Activated naive CD4-positive, alpha-beta T cell treated with anti-CD3 and anti-CD28 coated beads, Interleukin-2, amount 50 U/mL, for 72 hours (primary cell): Measurements from ENCODE around the gene CMTM1. TPM values are rescaled to one million over a fixed set of nuclear protein-coding genes. Genes with fewer than 3 reads are reported as not detected.
"Not testable (repeated sequence)": the region's sequence is repeated elsewhere in the genome, so short reads cannot be mapped to it uniquely, and the experiment has no call there.

Experiments used
- ATAC-seq, 2 donors: fragments of 150-1000 bp; cut with Tn5 transposase; 2 replicates each; pipeline ENCODE4 v1.10.0; 2021; ENCODE audit warnings: mild to moderate bottlenecking in 2 of 2, moderate library complexity in 2 of 2
- DNase-seq, 2 donors: peaks; one replicate each; pipeline ENCODE4 v3.0.0; 2021 to 2022; ENCODE audit warnings: low spot score in 2 of 2
- H3K27ac Mint-ChIP-seq, 2 donors: one replicate each; pipeline ENCODE4 v1.8.0; 2022; ENCODE audit warnings: mild to moderate bottlenecking in 2 of 2, mixed read lengths in 2 of 2
- H3K36me3 Mint-ChIP-seq, 2 donors: one replicate each; pipeline ENCODE4 v1.8.0; 2022; ENCODE audit warnings: mixed read lengths in 2 of 2
- H3K9me3 Mint-ChIP-seq, 2 donors: one replicate each; pipeline ENCODE4 v1.8.0; 2022; ENCODE audit warnings: mixed read lengths in 2 of 2
- total RNA-seq, 2 donors: library from RNA; stranded (reverse); gene quantifications; one replicate each; pipeline ENCODE4 v1.2.3, GENCODE V29; 2022

The CMTM1 gene
- total RNA-seq, 2 donors from 2014 or later = 13.0 to 13.1 TPM

- ATAC-seq = peak in 1 of 2 donors; percentile 28
- Mint-ChIP-seq H3K27ac (peak overlapping the region; percentile 97 to 99), H3K36me3 (peaks cover 40 to 47% of the 10 kb centered on the region in 2 donors), H3K9me3 (no peaks in the 10 kb centered on the region)
- peak in 1 of 2 donors; percentile 22 for DNase-seq
Measured at GRCh38 chr16:66551788-66552285, 14.4 kb upstream of the CMTM1 start.

DNA sequence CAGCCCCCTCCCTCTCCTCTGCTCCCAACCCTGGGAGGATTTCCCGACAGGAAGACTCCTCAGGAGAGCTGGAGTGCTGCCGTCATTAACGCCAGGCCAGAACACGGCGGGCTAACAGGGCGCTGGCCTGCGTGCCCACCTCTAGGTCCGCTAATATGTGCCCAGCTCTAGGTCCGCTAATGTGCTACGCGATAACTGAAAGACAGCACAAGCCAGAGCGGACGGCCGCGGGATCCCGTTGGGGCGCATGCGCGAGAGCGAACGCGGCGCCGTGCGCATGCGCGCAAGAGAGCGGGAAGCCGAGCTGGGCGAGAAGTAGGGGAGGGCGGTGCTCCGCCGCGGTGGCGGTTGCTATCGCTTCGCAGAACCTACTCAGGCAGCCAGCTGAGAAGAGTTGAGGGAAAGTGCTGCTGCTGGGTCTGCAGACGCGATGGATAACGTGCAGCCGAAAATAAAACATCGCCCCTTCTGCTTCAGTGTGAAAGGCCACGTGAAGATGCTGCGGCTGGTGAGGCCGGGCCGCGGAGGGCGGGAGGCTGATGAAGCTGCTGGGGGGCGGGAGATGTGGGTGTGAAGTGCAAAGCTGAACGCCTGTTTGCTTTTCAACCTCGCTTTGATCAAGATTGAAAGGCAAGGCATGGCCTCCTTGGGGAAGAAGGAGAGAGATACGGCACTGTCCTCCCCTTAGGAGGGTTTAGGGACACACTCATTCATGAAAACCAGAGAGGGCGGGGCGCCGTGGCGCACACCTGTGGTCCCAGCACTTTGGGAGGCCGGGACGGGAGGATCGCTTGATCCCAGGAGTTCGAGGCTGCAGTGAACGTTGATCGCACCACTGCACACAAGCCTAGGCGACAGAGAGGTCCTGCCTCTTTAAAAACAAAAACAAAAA, 13.7 kb upstream of the CMTM1 start, which contains the start of gene CKLF:
TSS of gene CKLF (plus strand) at position 291 of the 892 bp plus-strand sequence. CDS start at position 431, 140 bp downstream.
- ATAC-seq (peak; percentile 71 to 81), DNase-seq (peak; percentile 95)
- peaks cover 40 to 50% of the 10 kb centered on the region in 2 donors for H3K36me3 Mint-ChIP-seq
- H3K27ac Mint-ChIP-seq = peak within 1 kb of the TSS; percentile 97 to 99
- no peaks in the 10 kb centered on the region for H3K9me3 Mint-ChIP-seq

- Mint-ChIP-seq H3K9me3 (no peaks in the 10 kb centered on the region), H3K36me3 (peaks cover 42 to 51% of the 10 kb centered on the region in 2 donors), H3K27ac (peak overlapping the region; percentile 97 to 99)
- DNase-seq (no peak), ATAC-seq (peak in 1 of 2 donors; percentile 14)
Measured at GRCh38 chr16:66553223-66553622, 13.0 kb upstream of the CMTM1 start.

- DNase-seq (no peak), ATAC-seq (no peak)
- peaks cover 46 to 51% of the 10 kb centered on the region in 2 donors for H3K36me3 Mint-ChIP-seq
- H3K9me3 Mint-ChIP-seq = no peaks in the 10 kb centered on the region
- peak overlapping the region in 1 of 2 donors; percentile 97 for H3K27ac Mint-ChIP-seq
Measured at GRCh38 chr16:66554021-66554420, 12.2 kb upstream of the CMTM1 start.

DNA sequence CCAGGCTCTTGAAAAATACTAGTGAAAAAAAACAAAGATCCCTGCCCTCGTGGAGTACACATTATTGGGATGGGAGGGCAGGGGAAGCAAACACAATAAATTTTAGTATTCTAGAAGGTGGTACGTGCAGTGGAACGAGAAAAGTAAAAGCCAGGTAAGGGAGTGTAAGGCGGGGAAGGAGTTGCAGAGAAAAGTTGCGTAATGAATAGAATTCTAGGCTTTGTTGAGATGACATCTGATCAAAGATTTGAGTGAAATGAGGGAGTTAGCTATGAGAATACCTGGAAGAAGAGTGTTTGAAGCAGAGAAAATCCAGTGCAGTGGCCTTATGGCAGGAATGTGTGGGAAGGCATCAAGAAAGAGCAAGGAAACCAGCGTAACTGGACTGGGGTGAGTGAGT, 11.7 kb upstream of the CMTM1 start:
- Mint-ChIP-seq H3K9me3 (no peaks in the 10 kb centered on the region), H3K36me3 (peaks cover 46 to 51% of the 10 kb centered on the region in 2 donors), H3K27ac (peak overlapping the region in 1 of 2 donors; percentile 23)
- no peak for DNase-seq
- no peak for ATAC-seq

DNA sequence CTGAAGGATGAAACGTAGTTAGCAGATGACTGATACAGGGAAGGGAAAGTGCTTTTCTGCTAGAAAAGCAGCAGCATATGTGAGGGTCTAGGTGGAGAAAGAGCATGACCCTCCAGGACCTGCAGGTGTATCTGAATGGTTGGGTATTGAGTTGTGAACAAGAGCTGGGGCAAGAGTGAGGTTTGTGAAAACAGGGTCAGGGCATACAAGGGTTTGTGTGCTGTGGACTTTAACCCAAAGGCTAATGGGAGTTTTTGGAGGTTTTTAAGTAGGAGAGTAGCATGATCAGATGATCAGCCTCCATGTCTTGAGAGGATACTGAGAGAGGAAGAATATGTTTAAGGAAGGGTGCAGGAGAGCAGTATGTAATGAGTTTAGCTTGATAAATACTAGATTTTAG, 6.1 kb upstream of the CMTM1 start:
- Mint-ChIP-seq H3K36me3 (peaks cover 29 to 39% of the 10 kb centered on the region in 2 donors), H3K9me3 (no peaks in the 10 kb centered on the region), H3K27ac (peak overlapping the region in 1 of 2 donors; percentile 1)
- ATAC-seq (no peak), DNase-seq (no peak)

- ATAC-seq (no peak), DNase-seq (no peak)
- H3K27ac Mint-ChIP-seq = no peak overlapping the region
- peaks cover 18 to 42% of the 10 kb centered on the region in 2 donors for H3K36me3 Mint-ChIP-seq
- H3K9me3 Mint-ChIP-seq = no peaks in the 10 kb centered on the region
Measured at GRCh38 chr16:66561381-66562080, 4.7 kb upstream of the CMTM1 start.

DNA sequence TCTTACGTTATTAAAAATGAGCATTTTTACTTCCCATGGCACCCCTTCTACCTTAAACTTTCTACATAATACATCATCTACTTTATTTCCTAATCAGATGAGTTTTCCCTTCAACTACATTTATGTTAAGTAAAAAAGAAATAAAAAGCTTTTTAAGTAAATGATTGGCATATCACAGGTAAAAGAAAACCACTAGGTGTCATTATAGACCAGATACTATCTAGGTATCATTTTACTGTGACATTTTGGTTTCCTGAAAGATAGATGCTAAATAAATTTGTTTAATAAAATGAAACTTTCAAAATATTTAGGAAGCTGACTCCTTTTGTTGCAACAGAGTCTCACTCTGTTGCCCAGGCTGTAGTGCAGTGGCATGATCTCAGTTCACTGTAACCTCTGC, 3.8 kb upstream of the CMTM1 start:
- H3K9me3 Mint-ChIP-seq = no peaks in the 10 kb centered on the region
- H3K27ac Mint-ChIP-seq = peak overlapping the region in 1 of 2 donors; percentile 37
- no peak for DNase-seq
- peaks cover 16 to 51% of the 10 kb centered on the region in 2 donors for H3K36me3 Mint-ChIP-seq
- no peak for ATAC-seq

DNA sequence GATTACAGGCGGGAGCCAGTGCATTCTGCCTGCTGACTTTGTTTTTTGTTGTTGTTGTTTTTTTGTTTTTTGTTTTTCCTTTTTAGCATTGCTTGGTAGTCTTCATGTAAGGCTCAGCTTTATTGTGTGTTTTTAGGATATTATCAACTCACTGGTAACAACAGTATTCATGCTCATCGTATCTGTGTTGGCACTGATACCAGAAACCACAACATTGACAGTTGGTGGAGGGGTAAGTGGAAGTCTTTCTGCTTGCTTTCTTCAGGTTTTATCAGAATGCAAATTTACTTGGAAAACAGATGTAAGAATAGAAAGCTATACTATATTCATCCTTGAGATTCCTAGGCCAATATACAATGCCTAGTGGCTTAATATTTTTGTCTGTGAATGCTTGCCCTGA, 3.3 kb upstream of the CMTM1 start:
- ATAC-seq (no peak), DNase-seq (no peak)
- H3K36me3 Mint-ChIP-seq = peaks cover 14 to 57% of the 10 kb centered on the region in 2 donors
- no peaks in the 10 kb centered on the region for H3K9me3 Mint-ChIP-seq
- peak overlapping the region; percentile 37 to 86 for H3K27ac Mint-ChIP-seq

DNA sequence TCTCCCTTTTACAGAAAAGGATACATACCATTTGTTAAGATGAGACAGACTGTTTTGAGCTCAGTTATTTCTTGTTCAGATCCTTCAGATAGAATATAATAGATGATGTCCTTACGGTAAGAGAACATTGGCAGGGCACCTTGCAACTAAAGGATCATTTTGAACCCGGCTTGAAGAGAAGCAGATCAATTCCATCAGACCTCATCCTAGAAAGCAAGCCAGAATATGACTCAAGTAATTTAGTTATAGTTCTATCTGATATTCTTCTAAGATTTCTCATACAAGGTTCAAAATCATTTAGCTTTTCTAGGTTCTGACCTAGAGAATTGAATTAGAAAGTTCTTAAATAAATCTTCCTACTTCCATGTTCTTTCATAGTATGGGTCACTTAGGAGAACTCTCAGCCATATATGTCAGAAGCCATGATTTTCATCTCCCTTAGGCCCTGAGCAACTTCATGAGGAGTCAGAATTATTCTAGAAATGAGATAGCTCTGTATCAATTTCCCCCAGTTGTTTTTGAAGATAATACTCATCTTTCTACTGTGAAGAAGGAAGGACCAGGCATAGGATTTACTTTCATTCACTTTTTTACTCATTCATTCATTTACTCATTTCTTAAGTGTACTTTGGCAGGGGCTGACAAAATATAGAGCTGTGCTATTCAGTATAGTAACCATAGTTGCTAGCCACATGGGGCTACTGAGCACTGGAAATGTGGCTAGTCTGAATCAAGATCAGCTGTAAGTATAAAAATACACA, 2.5 kb upstream of the CMTM1 start:
- no peak for DNase-seq
- Mint-ChIP-seq H3K27ac (peak overlapping the region; percentile 38 to 86), H3K9me3 (no peaks in the 10 kb centered on the region), H3K36me3 (peaks cover 14 to 52% of the 10 kb centered on the region in 2 donors)
- peak; percentile 94 to 96 for ATAC-seq

- not testable (repeated sequence) for H3K27ac Mint-ChIP-seq, ATAC-seq, H3K9me3 Mint-ChIP-seq
Measured at GRCh38 chr16:66567270-66567669, 1.0 kb downstream of the CMTM1 start.

DNA sequence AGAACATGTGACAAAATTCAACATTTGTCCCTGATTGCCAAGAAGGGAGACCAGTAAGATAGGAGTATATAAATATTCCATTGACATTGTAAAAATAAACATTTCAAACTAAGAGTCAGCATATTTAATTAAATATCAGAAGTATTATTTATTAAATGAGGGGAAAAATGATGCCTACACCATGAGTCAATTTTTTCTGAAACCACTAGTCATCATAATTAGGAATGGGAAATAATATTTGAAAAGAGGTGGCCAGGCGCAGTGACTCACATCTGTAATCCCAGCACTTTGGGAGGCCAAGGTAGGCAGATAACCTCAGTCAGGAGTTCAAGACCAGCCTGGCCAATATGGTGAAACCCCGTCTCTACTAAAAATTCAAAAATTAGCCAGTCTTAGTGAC, 2.1 kb downstream of the CMTM1 start:
- ATAC-seq = no peak
- Mint-ChIP-seq H3K36me3 (peaks cover 4 to 37% of the 10 kb centered on the region in 2 donors), H3K9me3 (no peaks in the 10 kb centered on the region), H3K27ac (peak overlapping the region in 1 of 2 donors; percentile 44)
- no peak for DNase-seq

More at GRCh38 chr16:66567270-66567669, 1.0 kb downstream of the CMTM1 start:
- peaks cover 4 to 42% of the 10 kb centered on the region in 2 donors for H3K36me3 Mint-ChIP-seq
- not testable (repeated sequence) for DNase-seq

GRCh38 chr16:66569131-66569530, 2.9 kb downstream of the CMTM1 start:
- no peak for ATAC-seq
- DNase-seq = no peak
- no peaks in the 10 kb centered on the region for H3K9me3 Mint-ChIP-seq
- no peak overlapping the region for H3K27ac Mint-ChIP-seq
- H3K36me3 Mint-ChIP-seq = peaks cover 4 to 35% of the 10 kb centered on the region in 2 donors

DNA sequence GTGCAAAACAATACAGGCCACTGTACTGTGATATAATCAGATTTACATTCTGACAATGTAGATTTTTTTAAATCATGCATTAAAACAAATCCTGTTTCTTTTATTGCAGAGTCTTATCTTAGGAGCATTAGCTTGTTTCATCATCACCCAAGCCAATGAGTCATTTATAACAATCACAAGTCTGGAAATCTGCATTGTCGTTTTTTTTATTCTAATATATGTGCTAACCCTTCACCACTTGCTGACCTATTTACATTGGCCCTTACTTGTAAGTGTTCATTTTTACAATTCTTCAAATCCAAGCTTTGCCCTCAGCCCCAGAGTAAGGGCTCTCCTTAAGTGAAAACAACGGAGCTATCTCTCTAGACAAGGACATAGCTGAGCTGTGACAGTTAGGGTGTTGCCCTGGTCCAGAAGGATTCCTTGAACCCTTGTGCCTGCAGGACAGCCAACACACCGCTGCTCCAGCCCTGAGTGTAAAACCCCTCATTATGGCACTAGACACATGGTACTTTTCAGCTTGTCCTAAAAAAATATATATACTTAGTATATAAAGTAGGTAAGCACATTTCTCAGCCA, 3.7 kb downstream of the CMTM1 start:
- no peaks in the 10 kb centered on the region for H3K9me3 Mint-ChIP-seq
- no peak for DNase-seq
- peaks cover under 1 to 31% of the 10 kb centered on the region in 2 donors for H3K36me3 Mint-ChIP-seq
- no peak for ATAC-seq
- no peak overlapping the region for H3K27ac Mint-ChIP-seq

DNA sequence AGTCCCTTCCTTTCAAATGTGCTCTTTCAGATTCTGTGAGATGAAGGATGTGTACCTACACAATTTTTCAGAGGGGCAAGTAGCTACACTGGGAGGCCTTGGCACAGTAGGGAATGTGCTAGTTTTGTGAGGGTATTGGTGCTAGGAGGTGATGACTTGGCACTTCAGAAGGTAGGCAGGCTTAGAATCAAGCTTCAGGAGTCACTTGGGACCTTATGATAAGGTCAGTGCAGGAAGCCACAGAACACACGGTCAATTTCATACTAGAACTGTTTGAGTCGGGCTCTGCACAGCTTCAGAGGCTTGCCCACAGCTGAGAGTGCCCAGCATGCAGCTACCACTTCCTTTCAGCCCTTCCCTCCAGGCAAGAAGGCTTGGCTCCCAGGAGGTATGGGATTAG, 6.1 kb downstream of the CMTM1 start:
- Mint-ChIP-seq H3K27ac (no peak overlapping the region), H3K9me3 (no peaks in the 10 kb centered on the region), H3K36me3 (peaks cover 0 to 6% of the 10 kb centered on the region in 2 donors)
- ATAC-seq (peak in 1 of 2 donors; percentile 46), DNase-seq (no peak)

GRCh38 chr16:66574081-66574480, 7.8 kb downstream of the CMTM1 start:
- no peak for DNase-seq
- Mint-ChIP-seq H3K36me3 (no peaks in the 10 kb centered on the region), H3K9me3 (no peaks in the 10 kb centered on the region), H3K27ac (peak overlapping the region in 1 of 2 donors; percentile 47)
- ATAC-seq = no peak
